GM18508 (cell line): ENCODE data around the gene PPARA.

Source experiments
- ATAC-seq: cut with Tn5 transposase; IDR thresholded peaks from one replicate; pipeline ENCODE4 v1.9.1; 2021; ENCODE audit warnings: moderate number of reproducible peaks; ENCODE audit not compliant: insufficient read depth, unreplicated experiment

Gene PPARA

DNA sequence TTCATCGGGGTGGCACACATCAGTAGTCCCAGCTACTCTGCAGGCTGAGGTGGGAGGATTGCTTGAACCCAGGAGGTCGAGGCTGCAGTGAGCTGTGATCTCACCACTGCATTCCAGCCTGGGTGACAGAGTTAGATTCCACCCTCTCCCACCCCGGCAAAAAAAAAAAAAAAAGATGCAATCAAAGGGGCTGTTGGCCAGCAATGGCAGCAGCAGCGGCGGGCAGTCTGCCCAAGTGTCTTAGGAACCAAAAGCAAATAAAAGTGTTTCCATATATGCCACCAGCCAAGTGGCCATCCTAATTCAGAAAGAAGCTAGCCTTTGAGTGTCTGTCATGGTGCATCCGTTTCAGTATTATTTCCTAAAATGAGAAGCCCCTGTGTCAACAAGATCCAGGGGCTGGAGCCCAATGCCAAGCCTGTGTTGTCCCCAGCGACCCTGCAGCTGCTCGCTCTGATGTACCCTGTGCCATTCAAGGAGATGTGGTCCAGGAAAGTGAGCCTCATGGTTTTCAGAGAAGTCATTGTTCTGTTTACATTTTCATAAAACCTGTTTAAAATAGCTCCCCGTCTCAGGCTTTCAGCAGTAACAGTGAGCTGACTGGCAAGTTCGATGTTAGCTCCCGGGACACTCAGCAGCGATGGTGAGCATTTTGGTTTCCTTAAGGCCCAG lies 87.3 kb downstream of the PPARA start:
- no peak for ATAC-seq

DNA sequence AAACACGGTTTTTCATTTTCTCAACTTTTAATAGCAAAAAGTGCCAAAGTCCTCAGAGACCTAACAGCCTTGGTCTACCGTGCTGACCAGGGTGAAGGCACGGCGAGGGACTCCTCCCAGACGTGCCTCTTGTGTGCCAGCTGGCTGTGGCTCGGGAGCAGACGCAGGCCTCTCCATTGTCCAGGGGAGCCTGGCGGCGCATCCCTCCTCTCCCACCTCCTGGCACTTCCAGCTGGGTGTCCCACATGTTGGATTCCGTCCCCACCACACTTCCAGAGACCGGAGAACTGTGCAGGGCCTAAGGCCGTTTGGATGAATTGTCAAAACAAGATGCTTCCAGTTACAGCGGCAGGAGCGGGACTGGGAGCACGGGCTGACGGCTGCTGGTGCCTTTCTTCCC lies 88.2 kb downstream of the PPARA start:
- ATAC-seq = no peak

DNA sequence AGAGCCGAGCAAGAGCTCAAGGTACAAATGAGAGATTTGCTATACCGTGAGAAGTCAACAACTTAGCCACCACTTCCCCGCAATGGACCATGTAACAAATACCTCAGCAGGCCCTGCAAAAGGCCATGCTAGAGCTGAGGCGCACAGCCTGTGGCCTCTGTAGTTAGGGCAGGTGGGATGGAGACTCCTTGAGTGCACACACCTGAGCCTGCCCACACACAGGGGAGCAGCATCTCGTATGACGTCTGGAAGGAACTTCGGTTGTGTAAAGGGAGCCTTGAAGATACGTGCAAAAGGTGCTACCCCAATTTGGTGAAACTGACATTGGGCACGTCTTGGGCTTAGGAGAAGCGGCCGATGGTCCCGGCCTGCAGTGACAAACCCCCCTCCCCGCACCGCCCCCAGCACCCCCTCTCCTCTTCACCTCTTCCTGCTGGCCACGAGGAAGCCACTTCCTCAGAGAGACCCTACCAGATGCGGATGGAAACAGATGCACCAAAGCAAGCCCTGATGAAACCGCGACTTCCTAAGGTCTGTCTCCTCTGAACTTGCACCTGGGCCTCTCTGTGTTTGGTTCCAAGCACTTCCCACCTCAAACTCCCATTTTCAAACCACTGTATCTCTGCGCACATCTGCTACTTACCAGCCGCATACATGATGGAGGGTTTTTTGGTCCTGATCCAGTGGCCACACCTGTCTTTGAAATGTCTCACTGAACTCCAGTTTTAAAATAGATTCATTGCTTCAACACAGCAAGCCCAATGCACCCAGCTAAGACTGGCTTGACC lies 89.1 kb downstream of the PPARA start:
- ATAC-seq = no peak

DNA sequence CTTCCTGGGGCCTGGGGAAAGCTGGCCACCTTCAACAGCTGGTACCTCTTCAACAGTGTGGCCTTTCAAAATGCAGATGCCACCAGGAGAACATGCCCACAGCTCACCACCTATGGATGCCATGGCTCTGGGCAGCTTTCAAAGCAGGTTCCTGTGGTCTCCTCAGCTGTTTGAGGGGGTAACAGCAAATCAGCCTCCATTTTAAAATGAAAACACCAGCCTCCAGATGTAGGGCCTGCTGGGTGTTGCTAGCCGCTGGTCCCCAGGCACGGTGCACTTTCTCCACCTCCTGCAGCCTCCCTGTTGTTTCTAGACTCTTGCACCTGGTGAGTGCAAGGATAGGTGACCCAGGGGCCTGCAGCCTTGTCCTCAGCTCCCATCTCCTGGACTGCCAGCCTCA lies 89.7 kb downstream of the PPARA start:
- no peak for ATAC-seq

DNA sequence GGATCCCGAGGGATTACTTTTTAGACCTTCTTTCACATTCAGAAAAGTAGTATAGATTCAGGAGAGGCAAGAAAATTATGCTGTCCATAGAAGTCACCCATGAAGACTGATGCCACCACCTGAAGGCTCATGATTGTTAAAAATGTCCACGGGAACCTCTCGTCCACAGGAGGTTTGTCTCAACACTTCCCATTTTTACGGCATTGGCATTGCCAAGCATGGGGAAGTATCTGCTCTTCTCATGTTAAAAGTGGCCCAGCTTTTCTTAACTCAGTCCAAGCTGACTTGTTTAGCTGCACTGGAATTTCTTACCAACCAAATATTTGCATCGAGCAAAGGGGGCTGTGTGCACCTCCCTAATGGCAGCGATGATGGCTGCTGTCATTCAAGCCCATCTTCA lies 90.2 kb downstream of the PPARA start:
- no peak for ATAC-seq

DNA sequence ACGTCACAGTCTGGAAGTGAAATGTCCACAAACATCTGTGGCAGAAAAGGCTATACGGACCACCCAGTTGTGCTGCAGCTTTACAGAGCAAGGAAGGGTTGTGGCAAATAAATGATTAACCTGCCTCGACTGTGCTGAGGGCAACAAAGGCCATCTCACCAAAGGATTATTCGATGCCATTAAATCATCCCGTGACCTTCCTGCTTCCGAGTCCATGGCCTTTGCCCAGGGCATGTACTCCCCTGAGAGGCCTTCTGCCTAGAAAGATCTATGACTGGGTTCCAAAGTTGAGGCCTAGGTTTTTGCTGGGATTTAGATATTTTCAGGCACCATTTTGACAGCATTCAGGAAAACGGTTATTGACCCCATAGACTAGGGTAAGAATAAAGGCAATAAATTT lies 90.6 kb downstream of the PPARA start:
- ATAC-seq = no peak

DNA sequence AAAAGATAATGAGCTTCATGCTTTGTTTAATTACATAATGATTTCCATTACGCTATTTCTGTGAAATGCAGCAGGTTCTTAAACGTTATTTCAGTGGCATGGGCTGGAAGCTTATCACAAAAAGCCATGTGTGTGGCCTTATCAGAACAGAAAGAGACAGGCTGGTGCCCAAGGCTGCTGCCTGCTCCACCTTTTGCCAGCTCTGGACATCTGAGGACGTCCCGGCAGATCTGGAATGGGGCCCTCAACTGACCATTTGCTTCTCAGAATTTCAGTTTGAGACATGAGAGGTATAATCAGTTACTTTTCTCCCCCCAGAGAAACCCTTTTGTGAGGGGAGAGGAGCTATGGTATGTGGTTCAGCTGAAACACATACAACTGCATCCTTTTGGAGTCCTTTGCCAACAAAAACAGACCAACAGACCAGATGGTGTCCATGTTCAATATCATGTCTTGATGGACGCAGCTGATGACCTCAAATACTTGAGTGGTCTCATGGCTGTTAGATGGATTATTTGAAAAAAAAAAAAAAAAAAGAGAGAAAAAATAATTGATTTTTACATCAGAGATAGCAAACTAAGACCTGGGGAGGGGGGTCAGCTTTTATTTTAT lies 91.2 kb downstream of the PPARA start:
- ATAC-seq = no peak

DNA sequence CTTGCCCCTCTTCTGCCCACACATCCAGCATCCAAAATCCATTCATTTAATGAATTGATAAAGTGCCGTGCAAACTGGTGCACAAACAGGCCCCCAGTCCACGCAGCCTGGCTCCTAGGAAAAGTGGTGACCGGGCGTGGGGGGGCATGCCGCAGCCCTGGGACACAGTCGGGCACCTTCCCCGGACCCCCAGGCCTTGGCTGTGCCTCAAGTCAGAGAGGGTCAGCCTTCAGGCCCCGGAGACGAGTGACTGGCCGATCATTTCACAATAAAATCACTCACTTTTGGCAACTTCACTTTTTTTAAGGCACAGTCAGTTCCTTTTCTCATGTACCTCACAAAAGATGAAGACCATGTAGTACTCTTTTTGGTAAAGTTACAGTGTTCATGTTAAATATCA lies 91.8 kb downstream of the PPARA start:
- ATAC-seq = no peak

DNA sequence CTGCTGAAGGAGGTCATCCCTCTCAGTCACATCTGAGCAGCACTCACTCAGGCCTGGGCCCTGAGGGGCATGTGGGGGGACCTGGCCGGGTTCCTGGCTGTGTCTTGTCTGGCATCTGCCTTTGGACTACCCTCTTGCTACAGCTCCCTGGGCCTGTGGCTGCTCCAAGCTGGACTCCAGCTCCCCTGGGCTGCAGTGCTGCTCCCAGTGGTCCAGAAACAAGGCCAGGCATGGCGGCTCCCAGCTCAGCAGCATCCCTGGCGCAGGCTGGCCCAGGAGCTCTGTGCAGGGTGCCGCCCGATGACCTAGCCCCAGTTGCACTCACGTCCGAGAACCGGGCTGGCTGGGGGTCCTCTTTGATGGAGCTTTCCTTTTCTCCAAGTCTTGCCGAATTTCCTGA lies 94.4 kb downstream of the PPARA start:
- ATAC-seq = no peak

DNA sequence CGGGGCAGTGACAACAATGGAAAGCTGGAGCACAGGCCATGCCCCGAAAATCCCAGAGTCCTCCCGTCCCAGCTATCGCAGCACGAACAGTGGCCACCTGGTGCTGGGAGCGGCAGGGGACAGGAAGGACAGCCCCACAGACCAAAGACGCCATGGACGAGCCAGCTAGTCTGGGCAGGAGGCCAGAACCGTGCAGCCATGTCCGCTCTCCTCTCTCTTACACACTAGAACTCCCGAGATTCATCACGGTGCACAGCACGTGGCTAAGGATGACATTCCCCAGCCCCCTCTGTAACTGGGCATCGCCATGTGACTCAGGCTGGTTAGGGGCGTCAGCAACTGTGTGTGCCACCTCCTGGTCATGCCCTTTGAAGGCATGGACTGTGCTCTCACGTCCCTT lies 95.2 kb downstream of the PPARA start:
- ATAC-seq = no peak

DNA sequence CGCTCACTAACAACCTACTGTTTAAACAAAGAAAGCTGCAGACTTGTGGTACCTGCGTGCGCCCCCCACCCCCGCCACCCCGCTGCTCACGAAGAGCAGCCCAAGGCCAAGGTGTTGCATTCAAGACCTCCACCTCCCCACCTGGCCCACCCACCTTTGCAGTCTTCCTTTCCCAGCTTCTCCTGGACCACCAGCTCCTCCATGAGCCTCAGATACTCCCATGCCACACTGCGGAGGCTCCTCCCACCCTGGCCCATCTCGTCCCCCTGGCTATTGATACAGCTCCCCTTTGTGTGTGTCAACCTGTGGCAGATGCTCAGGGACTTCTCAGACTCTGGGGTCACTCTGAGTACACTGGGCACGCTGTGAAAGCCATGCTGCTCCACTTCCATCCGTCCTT lies 95.9 kb downstream of the PPARA start:
- ATAC-seq = no peak

DNA sequence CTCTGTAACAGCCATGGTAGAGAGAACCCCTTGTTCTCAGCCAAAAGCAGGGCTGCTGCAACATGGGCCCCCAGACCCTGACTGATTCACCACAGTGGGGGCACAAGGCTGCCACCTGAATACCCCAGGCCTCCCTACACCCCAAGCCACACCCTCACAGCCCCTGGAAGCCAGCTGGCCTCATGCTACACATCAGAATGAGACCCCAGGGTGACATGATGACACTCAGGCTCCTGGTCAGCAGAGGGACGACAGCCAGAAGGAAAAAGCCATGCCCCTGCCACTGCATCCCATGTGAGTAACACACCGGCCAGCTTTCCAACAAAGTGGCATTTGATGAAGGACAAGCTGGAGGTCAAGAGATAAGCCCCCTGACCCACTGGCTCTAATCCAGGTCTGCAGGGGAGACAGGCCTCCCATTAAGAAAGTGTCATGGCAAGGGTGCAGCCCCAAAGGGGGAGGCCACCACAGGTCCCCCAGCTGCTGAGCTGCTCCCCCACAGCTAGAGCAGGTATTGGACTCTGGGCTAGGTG lies 97.2 kb downstream of the PPARA start:
- no peak for ATAC-seq

DNA sequence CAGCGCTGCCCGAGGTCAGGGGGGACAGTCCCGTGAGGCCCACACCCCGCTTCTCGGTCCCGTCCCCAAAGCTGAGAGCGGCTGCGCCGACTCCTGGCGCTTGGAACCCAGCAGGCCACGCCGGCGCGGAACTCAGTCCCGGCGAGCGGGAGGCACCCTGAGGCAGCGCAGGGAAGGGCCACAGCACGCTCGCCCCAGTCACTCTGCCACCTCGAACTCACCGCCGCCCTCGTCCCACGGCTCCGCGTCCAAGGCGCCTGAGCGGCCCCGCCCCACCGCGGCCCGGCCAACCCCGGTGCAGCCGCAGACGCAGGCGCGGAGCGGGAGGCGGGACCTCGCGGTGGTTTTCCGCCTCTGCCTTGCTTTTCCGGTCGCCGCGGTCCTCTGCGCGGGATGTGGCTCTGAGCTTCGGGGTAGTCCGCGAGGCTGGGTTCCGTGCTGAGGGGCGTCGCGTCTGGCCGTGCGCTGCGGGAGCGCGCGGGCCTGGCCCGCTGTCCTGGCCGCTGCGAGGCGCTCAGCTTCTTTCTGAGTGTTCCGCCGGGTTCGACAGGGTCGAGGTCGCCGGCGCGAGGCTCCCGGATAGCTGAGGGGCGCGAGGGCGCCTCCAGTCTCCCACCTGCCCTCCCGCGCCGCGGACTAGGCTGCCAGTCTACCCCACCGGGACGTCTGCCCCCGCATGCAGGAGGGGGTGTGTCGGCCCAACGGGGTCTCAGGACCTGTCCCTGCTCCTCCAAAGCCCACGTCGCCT lies 99.9 kb downstream of the PPARA start, which contains the start of gene CDPF1:
Gene CDPF1, minus strand, starts transcription at position 259 of the 748 bp plus-strand sequence. CDS start 2,009 bp downstream, outside the sequence.
- ATAC-seq = peak; percentile 39

DNA sequence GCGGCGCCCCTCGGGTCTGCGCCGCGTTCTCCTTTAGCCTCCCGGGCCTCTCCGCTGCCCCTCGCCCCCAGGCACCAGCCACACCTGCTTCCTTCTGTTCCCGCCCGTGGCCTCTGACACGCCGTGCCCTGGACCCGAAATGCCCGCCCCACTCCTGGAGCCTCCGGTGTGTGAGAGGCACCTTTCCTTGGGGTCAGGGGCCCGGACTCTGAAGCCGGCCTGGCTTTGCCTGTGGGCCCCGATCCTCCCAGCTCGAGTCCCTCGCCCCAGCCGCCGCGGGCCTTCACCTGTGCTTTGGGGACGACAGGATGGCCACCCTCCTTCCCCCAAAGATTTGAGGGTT lies 100.4 kb downstream of the PPARA start:
- ATAC-seq = peak; percentile 17

DNA sequence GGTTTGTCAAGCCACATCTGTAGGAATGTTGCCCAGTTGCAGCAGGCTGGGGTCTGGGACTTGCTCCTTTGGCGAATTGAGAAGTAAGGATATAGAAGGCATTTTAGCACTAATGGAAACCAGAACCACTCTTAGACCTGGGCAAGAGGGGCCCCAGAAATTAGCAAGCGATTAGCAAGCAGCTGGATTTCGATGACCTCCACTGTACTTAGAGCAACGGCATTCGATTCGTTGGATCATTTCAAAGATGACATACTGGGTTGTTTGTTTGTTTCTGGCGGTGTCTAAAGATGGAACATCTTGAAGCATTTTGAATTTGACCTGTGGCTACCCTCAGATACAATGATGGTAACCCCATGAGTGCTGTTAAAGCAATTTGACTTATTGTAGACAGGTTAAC lies 100.9 kb downstream of the PPARA start:
- ATAC-seq = no peak

DNA sequence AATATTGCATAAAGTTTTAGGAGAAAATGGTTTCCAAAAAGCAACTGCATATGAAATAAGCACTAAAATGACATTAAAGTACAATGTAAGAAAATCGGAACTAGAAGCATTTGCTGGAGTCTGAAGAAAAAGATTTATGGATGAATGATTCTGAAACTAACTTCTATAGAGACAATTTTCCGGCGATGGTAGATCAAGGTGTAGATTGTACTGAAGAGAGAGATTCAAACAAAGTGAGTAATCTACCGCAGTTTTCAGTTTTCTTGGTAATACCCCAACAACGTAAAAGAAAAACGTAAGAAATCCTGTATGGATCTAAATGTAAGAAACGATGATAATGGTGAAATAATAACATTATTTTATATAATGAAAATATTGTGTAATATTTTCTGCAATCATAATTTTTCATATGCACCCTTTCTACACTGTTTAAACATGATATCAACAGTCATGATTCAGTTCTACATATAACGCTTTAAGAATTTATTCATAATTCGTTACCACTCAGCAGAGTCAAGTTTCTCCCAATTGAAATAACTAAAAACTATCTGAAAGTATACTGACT lies 101.6 kb downstream of the PPARA start:
- ATAC-seq = no peak

DNA sequence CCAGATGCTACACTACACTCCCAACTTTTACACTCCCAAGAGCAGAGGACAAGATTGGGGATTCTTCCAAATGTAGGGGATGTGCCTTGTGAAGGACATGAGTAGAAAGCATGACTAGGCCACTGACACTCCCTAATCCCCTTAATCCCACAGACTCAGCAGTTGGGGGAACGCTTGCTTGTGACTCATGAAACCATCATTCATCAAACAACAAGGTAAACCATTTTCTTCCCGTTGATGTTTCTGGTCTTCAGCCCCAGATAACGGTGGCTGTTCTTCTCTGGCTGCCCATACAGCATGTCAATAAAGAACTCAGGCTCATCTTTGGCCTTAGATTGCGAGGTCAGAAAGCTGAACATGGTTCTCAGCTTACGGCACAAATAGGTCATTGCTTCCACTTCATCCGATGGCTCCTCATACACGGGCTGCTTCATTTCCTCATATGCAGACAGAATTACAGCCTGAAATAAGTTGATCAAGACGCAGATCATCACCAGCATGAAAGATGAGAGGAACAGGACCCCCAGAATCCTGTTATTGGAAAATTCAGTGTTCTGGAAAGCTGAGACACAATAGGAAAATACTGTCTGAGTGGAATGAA lies 106.1 kb downstream of the PPARA start:
- no peak for ATAC-seq

DNA sequence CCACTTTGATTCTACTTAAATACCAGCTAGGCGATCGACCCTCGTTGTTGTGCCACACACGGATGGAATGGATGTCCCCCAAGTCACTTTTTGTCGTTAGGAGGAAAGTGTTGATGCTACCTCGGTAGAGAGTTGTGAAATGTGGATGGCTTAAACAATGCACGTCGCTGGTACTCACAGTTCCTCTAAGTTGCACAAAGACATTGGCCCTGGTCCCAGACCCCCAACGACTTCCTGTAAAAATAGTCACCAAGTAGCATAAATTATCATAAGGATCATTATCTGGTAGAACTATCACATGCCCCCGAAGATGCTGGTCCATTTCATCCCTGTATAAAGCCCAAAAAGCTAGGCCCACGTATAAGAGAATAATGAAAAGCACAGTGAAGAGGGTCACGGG lies 109.0 kb downstream of the PPARA start:
- ATAC-seq = no peak

DNA sequence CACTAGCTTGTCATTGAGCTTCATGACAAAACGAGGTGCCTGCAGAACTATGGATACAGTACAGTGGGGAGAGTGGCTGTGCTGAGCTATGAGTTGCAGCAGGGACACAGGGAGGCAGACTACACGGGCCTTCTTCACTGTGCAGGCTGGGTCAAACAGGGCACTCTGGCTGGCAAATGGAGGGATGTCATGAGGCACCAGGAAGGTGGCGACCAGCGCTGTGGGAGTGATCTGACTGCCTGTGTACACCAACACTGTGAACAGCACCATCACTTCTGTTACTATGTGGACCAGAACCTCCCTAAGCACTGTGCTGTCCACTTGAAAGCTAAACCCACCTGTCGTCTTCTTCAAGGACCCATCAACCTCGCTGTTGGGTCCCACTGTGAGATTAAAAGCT lies 109.7 kb downstream of the PPARA start:
- ATAC-seq = no peak
